ENCODE results near the gene ROR2. TPM values are rescaled to one million over a fixed set of nuclear protein-coding genes. Genes with fewer than 3 reads are reported as not detected.

ROR2 gene
- total and polyA plus RNA-seq, 2 donors (not counting 3 experiments of a cell fraction or from before 2014, with no cell fraction given) = not detected

DNA sequence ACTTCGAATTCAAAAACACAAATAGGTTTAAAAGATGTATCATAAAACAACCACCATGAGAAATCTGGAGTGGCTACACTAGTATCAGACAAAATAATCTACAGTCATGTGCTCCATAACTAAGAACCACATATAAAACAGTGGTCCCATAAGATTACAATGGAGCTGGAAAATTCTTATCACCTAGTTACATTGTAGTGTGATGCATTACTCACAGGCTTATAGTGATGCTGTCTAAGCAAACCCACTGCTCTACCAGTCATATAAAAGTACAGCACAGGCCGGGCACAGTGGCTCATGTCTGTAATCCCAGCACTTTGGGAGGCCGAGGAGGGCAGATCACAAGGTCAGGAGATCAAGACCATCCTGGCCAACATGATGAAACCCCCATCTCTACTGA is 160.1 kb downstream of the ROR2 start:
- Histone ChIP-seq H3K36me3 (ENCODE audit: control insufficient read depth in 2 of 2, extremely low read depth in 1 of 2, insufficient read depth in 2 of 2, low read length in 2 of 2) (no peaks in the 10 kb centered on the region), H3K4me2 (ENCODE audit: insufficient read depth, low read length) (no peak overlapping the region), H3K9me3 (replicated peaks; ENCODE audit: control insufficient read depth, insufficient read depth, low read length) (no peaks in the 10 kb centered on the region), H3K4me3 (replicated peaks in 1 of 3; ENCODE audit: insufficient read depth in 1 of 3, low read depth in 1 of 3, low read length in 3 of 3) (no peak overlapping the region), H3K79me2 (ENCODE audit: control insufficient read depth, insufficient read depth, low read length) (no peaks in the 10 kb centered on the region), H2AFZ (ENCODE audit: low read depth, low read length) (no peak overlapping the region), H3K9ac (replicated peaks; ENCODE audit: extremely low read depth, insufficient read depth, low read length) (no peak overlapping the region), H3K27me3 (ENCODE audit: control insufficient read depth in 2 of 2, insufficient read depth in 2 of 2, low read length in 2 of 2) (no peaks in the 10 kb centered on the region), H4K20me1 (replicated peaks; ENCODE audit: control insufficient read depth, extremely low read depth, insufficient read depth, low read length) (no peaks in the 10 kb centered on the region), H3K4me1 (ENCODE audit: control insufficient read depth, extremely low read depth, insufficient read depth, low read length) (no peaks in the 10 kb centered on the region), H3K27ac (ENCODE audit: insufficient read depth, low read depth, low read length) (no peak overlapping the region), H3K9me1 (replicated peaks; ENCODE audit: control insufficient read depth, extremely low read depth, insufficient read depth, low read length) (no peaks in the 10 kb centered on the region)
- no TSS peak for BruUV-seq (replicated peaks)
- ChIA-PET POLR2A (no interaction called here), CTCF (interaction anchor here (1.6 kb wide), 1 partner anchor 165 kb away, joined by 3 read pairs; no protein-coding TSS in a partner anchor)
- intact Hi-C loops (cut with micrococcal nuclease) = no loop called here
- FAIRE-seq (no peak), DNase-seq (ENCODE audit: low read depth, low spot score) (no peak)
- TF ChIP-seq, protein P1, sequence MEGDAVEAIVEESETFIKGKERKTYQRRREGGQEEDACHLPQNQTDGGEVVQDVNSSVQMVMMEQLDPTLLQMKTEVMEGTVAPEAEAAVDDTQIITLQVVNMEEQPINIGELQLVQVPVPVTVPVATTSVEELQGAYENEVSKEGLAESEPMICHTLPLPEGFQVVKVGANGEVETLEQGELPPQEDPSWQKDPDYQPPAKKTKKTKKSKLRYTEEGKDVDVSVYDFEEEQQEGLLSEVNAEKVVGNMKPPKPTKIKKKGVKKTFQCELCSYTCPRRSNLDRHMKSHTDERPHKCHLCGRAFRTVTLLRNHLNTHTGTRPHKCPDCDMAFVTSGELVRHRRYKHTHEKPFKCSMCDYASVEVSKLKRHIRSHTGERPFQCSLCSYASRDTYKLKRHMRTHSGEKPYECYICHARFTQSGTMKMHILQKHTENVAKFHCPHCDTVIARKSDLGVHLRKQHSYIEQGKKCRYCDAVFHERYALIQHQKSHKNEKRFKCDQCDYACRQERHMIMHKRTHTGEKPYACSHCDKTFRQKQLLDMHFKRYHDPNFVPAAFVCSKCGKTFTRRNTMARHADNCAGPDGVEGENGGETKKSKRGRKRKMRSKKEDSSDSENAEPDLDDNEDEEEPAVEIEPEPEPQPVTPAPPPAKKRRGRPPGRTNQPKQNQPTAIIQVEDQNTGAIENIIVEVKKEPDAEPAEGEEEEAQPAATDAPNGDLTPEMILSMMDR (IDR thresholded peaks at IDR 0.05; ENCODE audit: extremely low read depth in 1 of 2, insufficient read depth in 1 of 2, low read depth in 1 of 2, low read length in 2 of 2) = no peak
- TF ChIP-seq MYC (IDR thresholded peaks at IDR 0.05; ENCODE audit: low read depth, low read length) (no peak), JUN (IDR thresholded peaks at IDR 0.05; ENCODE audit: borderline replicate concordance, insufficient read depth, insufficient read length, low read depth) (no peak), FOS (IDR thresholded peaks at IDR 0.05; ENCODE audit: borderline replicate concordance, insufficient read depth, low read length) (no peak), EZH2 (IDR thresholded peaks at IDR 0.05; ENCODE audit: borderline replicate concordance, low read depth, low read length, severe bottlenecking) (no peak), POLR2AphosphoS5 (IDR thresholded peaks at IDR 0.05; ENCODE audit: insufficient read depth, low read depth, low read length) (no peak), GATA2 (IDR thresholded peaks at IDR 0.05; ENCODE audit: insufficient read depth, insufficient read length, low read depth, low read length) (no peak), POLR2A (IDR thresholded peaks at IDR 0.05; ENCODE audit: low read depth, low read length) (no peak)
- TF ChIP-seq, protein P2, sequence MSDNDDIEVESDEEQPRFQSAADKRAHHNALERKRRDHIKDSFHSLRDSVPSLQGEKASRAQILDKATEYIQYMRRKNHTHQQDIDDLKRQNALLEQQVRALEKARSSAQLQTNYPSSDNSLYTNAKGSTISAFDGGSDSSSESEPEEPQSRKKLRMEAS (IDR thresholded peaks at IDR 0.05; ENCODE audit: insufficient read depth, insufficient read length) = no peak
- dilution Hi-C loops (cut with MboI; ENCODE audit: extremely low pct_ligation_motif_present, low sequenced_read_pairs) = no loop called here

Data from endothelial cell of umbilical vein (primary cell).